ENCODE results near the gene TROAP. TPM values are rescaled to one million over a fixed set of nuclear protein-coding genes. Genes with fewer than 3 reads are reported as not detected.

Gene TROAP
- total RNA-seq, 2 experiments from 2014 or later, result 141 to 150 TPM

DNA sequence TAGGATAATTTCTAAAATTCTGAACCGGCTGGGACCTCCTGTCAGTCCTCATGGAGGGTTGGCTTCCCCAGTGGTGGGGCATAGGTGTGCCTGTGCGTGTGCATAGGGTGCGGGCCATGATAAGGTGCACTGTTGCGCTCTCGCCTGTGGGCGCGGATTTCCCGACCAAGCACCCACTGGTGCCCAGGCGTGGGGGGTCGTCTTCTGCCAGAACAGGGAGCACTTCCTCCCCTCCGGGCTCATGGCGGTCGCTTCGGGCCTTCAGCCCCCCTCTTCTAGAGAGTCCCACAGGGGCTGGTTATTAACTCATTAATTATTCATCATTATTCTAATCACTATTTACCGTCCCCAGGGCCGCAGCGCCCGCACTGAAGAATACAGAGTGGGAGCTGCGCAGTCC is 11.2 kb downstream of the TROAP start:
- POLR2A ChIA-PET, result interaction anchor here (1.2 kb wide), 1 partner anchor 12 kb away, joined by 3 read pairs; no protein-coding TSS in a partner anchor
- no peaks in the 10 kb centered on the region for H3K9me2 ChIP-seq (ENCODE audit: insufficient read depth, low read length)
- no peaks in the 10 kb centered on the region for H3K9me3 ChIP-seq (ENCODE audit: low read length)
- H3K4me1 ChIP-seq (ENCODE audit: insufficient read depth, low read length, poor library complexity, severe bottlenecking), result peaks cover 11% of the 10 kb centered on the region
- BruUV-seq (replicated peaks), result no TSS peak
- no peaks in the 10 kb centered on the region for H3K79me2 ChIP-seq (ENCODE audit: insufficient read depth, low read depth, low read length)
- H4K20me1 ChIP-seq (ENCODE audit: insufficient read depth, low read length), result no peaks in the 10 kb centered on the region
- H2AFZ ChIP-seq (ENCODE audit: low read length), result no peak overlapping the region
- no peak overlapping the region for H3K4me2 ChIP-seq (ENCODE audit: low read length)
- H3K36me3 ChIP-seq (ENCODE audit: insufficient read depth, low read length), result peaks cover 26% of the 10 kb centered on the region
- CTCF ChIA-PET (ENCODE audit: unreplicated experiment), result no interaction called here
- DNase-seq (ENCODE audit: low spot score), result no peak
- intact Hi-C loops (cut with micrococcal nuclease; ENCODE audit: unreplicated experiment), result no loop called here
- TF ChIP-seq, protein P1, sequence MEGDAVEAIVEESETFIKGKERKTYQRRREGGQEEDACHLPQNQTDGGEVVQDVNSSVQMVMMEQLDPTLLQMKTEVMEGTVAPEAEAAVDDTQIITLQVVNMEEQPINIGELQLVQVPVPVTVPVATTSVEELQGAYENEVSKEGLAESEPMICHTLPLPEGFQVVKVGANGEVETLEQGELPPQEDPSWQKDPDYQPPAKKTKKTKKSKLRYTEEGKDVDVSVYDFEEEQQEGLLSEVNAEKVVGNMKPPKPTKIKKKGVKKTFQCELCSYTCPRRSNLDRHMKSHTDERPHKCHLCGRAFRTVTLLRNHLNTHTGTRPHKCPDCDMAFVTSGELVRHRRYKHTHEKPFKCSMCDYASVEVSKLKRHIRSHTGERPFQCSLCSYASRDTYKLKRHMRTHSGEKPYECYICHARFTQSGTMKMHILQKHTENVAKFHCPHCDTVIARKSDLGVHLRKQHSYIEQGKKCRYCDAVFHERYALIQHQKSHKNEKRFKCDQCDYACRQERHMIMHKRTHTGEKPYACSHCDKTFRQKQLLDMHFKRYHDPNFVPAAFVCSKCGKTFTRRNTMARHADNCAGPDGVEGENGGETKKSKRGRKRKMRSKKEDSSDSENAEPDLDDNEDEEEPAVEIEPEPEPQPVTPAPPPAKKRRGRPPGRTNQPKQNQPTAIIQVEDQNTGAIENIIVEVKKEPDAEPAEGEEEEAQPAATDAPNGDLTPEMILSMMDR (conservative IDR thresholded peaks at IDR 0.05; ENCODE audit: low read length), result no peak
- TF ChIP-seq EZH2phosphoT487 (IDR thresholded peaks at IDR 0.05; ENCODE audit: borderline replicate concordance, low read depth, low read length), result no peak
- no peak overlapping the region for H3K4me3 ChIP-seq (ENCODE audit: low read depth, low read length, poor library complexity, severe bottlenecking)
- no peak overlapping the region for H3K27ac ChIP-seq (ENCODE audit: low read depth, low read length, poor library complexity, severe bottlenecking)

DNA sequence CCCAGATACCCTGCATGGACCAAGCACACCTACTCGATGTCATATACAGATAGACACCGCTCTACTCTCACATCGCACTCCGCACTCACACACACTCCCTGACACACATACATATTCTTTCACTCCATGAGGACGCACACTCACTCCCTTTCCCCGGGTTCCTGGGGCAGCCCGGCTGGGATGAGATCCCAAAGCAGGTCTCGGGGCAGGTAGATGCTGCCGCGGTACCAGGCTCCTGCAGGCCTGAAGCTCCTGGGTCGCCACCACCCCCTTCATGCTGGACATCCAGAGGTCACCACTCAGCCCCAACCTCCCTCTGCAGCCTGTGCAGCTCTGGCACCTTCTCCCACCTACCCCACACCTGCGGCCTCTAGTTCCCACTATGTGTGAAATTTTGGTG is 11.6 kb downstream of the TROAP start:
- H2AFZ ChIP-seq (ENCODE audit: low read length), result no peak overlapping the region
- TF ChIP-seq EZH2phosphoT487 (IDR thresholded peaks at IDR 0.05; ENCODE audit: borderline replicate concordance, low read depth, low read length), result no peak
- TF ChIP-seq, protein P1 (conservative IDR thresholded peaks at IDR 0.05; ENCODE audit: low read length), result no peak
- H3K27ac ChIP-seq (ENCODE audit: low read depth, low read length, poor library complexity, severe bottlenecking), result no peak overlapping the region
- H3K9me3 ChIP-seq (ENCODE audit: low read length), result no peaks in the 10 kb centered on the region
- BruUV-seq (replicated peaks), result no TSS peak
- no peaks in the 10 kb centered on the region for H3K79me2 ChIP-seq (ENCODE audit: insufficient read depth, low read depth, low read length)
- intact Hi-C loops (cut with micrococcal nuclease; ENCODE audit: unreplicated experiment), result no loop called here
- DNase-seq (ENCODE audit: low spot score), result no peak
- H3K36me3 ChIP-seq (ENCODE audit: insufficient read depth, low read length), result peaks cover 21% of the 10 kb centered on the region
- no peak overlapping the region for H3K4me2 ChIP-seq (ENCODE audit: low read length)
- CTCF ChIA-PET (ENCODE audit: unreplicated experiment), result no interaction called here
- POLR2A ChIA-PET, result interaction anchor here (1.2 kb wide), 1 partner anchor 13 kb away, joined by 3 read pairs; no protein-coding TSS in a partner anchor
- peaks cover 11% of the 10 kb centered on the region for H3K4me1 ChIP-seq (ENCODE audit: insufficient read depth, low read length, poor library complexity, severe bottlenecking)
- H3K9me2 ChIP-seq (ENCODE audit: insufficient read depth, low read length), result no peaks in the 10 kb centered on the region
- no peak overlapping the region for H3K4me3 ChIP-seq (ENCODE audit: low read depth, low read length, poor library complexity, severe bottlenecking)
- H4K20me1 ChIP-seq (ENCODE audit: insufficient read depth, low read length), result no peaks in the 10 kb centered on the region

DNA sequence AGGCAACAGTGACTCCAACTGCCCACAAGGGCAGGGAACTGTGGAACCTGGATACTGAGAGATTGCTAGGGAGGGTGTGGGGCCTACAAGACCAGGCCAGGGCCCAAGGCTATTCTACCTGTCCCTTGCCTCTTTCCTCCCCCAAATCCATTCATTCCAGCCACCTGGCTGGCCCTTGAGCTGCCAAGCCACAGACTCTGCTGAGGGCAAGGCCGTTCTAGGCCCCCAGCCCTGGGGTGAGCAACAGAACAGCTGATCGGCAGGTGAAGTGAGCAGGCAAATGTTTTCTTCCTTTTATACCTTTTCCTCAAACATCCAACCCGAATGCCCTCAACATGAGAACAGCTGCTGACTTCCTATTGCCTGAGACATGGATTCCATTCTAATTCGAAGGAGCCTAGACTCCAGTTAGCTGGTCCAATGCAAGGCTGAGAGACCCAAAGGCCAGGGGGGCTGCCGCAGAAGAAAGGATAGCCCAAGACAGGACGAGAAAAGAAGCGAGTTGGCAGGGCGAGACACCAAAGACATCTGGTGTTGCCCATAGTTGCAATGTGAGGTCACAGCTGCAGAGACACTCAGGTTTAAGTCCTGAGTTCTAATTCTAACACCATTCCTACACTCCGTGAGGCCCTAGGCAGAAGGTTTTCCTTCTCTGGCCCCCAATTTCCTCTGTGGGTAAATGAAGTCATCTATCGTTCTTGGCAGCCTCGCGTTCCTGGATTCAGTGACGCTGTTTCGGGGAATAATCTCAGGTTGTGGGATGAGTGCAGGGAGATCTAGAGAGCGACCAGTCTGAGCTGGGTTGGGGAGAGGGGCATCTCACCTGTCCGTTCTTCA is 12.3 kb downstream of the TROAP start:
- ChIA-PET CTCF (ENCODE audit: unreplicated experiment) (no interaction called here), POLR2A (interaction anchor here (1.2 kb wide), 1 partner anchor 13 kb away, joined by 3 read pairs; no protein-coding TSS in a partner anchor)
- no peak for TF ChIP-seq EZH2phosphoT487 (IDR thresholded peaks at IDR 0.05; ENCODE audit: borderline replicate concordance, low read depth, low read length)
- Histone ChIP-seq H2AFZ (ENCODE audit: low read length) (no peak overlapping the region), H3K4me2 (ENCODE audit: low read length) (no peak overlapping the region), H3K9me3 (ENCODE audit: low read length) (no peaks in the 10 kb centered on the region), H3K27ac (ENCODE audit: low read depth, low read length, poor library complexity, severe bottlenecking) (no peak overlapping the region), H3K9me2 (ENCODE audit: insufficient read depth, low read length) (no peaks in the 10 kb centered on the region), H3K36me3 (ENCODE audit: insufficient read depth, low read length) (peaks cover 15% of the 10 kb centered on the region; the same call in 1 of the 2 replicates), H4K20me1 (ENCODE audit: insufficient read depth, low read length) (no peaks in the 10 kb centered on the region), H3K4me1 (ENCODE audit: insufficient read depth, low read length, poor library complexity, severe bottlenecking) (peaks cover 11% of the 10 kb centered on the region), H3K79me2 (ENCODE audit: insufficient read depth, low read depth, low read length) (no peaks in the 10 kb centered on the region), H3K4me3 (ENCODE audit: low read depth, low read length, poor library complexity, severe bottlenecking) (no peak overlapping the region)
- no TSS peak for BruUV-seq (replicated peaks)
- DNase-seq (ENCODE audit: low spot score), result no peak
- intact Hi-C loops (cut with micrococcal nuclease; ENCODE audit: unreplicated experiment), result no loop called here

Data from OCI-LY7 (cell line).